Caki2 (cell line): ENCODE data around the gene PSMC3. TPM values are rescaled to one million over a fixed set of nuclear protein-coding genes. Genes with fewer than 3 reads are reported as not detected.
"Not testable (repeated sequence)": the region's sequence is repeated elsewhere in the genome, so short reads cannot be mapped to it uniquely, and the experiment has no call there.

Source experiments
- DNase-seq: peaks from one replicate; pipeline ENCODE4 v3.0.0-alpha.2; 2015; ENCODE audit warnings: low read depth
- in situ Hi-C: cut with HindIII; loops from 2 replicates; pipeline ENCODE4 v1.10.0; 2016; ENCODE audit warnings: low sequenced_read_pairs, low pct_unique_long_range_greater_than_20kb, mixed read lengths
- total RNA-seq: library from RNA; depleted of rRNA; stranded (reverse); fragments of >200 nt; shearing (Covaris generic); gene quantifications from 2 replicates; pipeline ENCODE4 v1.2.3, GENCODE V29; 2014; ENCODE audit warnings: low replicate concordance; rRNA removed

The PSMC3 gene
- total RNA-seq = 72.1 and 77.7 TPM in 2 replicates

- in situ Hi-C loops = no loop called here
- DNase-seq = peak; percentile 96
These were observed at the start of gene PSMC3 for GRCh38 chr11:47426062-47426956. TSS of gene PSMC3 (minus strand) at chr11:47426439. CDS start at chr11:47426279, 160 bp downstream.

- no peak for DNase-seq
- in situ Hi-C loops = no loop called here
These were observed 44.4 kb upstream of the PSMC3 start for GRCh38 chr11:47470671-47471070.

- no peak for DNase-seq
- in situ Hi-C loops = no loop called here
These were observed 43.3 kb upstream of the PSMC3 start for GRCh38 chr11:47469361-47470179.

GRCh38 chr11:47468598-47469214, 42.5 kb upstream of the PSMC3 start:
- DNase-seq = no peak
- in situ Hi-C loops = no loop called here

- in situ Hi-C loops = no loop called here
- DNase-seq = no peak
These were observed 41.1 kb upstream of the PSMC3 start for GRCh38 chr11:47467357-47467756.

GRCh38 chr11:47466701-47467250, 40.5 kb upstream of the PSMC3 start:
- DNase-seq = no peak
- in situ Hi-C loops = no loop called here

GRCh38 chr11:47466201-47466600, 40.0 kb upstream of the PSMC3 start:
- in situ Hi-C loops = no loop called here
- DNase-seq = no peak

- no peak for DNase-seq
- in situ Hi-C loops = no loop called here
These were observed 38.2 kb upstream of the PSMC3 start for GRCh38 chr11:47464483-47464882.

- in situ Hi-C loops = no loop called here
These were observed 35.6 kb upstream of the PSMC3 start for GRCh38 chr11:47461876-47462275.

GRCh38 chr11:47460571-47461235, 34.5 kb upstream of the PSMC3 start:
- DNase-seq = no peak
- in situ Hi-C loops = no loop called here

More at GRCh38 chr11:47461876-47462275, 35.6 kb upstream of the PSMC3 start:
- DNase-seq = no peak

GRCh38 chr11:47454258-47454671, 28.0 kb upstream of the PSMC3 start:
- in situ Hi-C loops = not testable (repeated sequence)
- peak; percentile 68 for DNase-seq

GRCh38 chr11:47453365-47453764, 27.1 kb upstream of the PSMC3 start:
- in situ Hi-C loops = no loop called here
- no peak for DNase-seq

- no peak for DNase-seq
- in situ Hi-C loops = no loop called here
These were observed 25.8 kb upstream of the PSMC3 start for GRCh38 chr11:47451990-47452389.

GRCh38 chr11:47451436-47451835, 25.2 kb upstream of the PSMC3 start:
- no peak for DNase-seq
- in situ Hi-C loops = no loop called here

- DNase-seq = no peak
- in situ Hi-C loops = no loop called here
These were observed 23.3 kb upstream of the PSMC3 start for GRCh38 chr11:47449541-47449940.

GRCh38 chr11:47448566-47449427, 22.6 kb upstream of the PSMC3 start, which contains the start of gene RAPSN:
TSS of gene RAPSN (minus strand) at chr11:47449136. CDS start at chr11:47448964, 172 bp downstream.
- no peak for DNase-seq
- in situ Hi-C loops = no loop called here

- in situ Hi-C loops = no loop called here
- no peak for DNase-seq
These were observed 21.7 kb upstream of the PSMC3 start for GRCh38 chr11:47447906-47448305.
